ENCODE results near the gene MED27.

DNA sequence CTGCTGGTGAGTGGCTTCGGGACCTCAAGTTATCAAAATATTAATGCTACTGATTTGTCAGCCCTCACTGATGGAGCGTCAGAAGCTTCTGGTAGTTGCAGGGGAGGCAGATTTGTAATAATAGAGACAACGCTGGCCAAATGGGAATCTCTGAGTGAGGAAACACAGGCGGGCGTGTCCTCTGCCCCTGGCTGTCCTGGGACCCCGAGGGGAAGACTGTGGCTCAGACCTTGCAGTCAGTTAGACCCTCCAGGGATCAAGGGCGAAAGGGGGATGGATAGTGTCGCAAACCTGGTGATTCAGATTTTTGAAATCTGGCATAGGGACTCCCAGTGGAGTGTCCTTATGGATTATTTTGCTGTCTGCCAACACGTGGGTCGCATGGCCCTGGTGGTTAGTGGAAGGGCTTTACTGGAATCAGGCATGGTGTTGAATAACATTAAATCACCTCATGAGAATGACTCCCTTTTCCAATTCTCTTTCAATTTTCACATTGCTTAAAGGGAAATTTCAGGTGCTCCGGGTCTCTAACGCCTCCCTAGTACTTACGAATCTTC lies 47.1 kb upstream of the MED27 start:
- TF ChIP-seq, protein P1, sequence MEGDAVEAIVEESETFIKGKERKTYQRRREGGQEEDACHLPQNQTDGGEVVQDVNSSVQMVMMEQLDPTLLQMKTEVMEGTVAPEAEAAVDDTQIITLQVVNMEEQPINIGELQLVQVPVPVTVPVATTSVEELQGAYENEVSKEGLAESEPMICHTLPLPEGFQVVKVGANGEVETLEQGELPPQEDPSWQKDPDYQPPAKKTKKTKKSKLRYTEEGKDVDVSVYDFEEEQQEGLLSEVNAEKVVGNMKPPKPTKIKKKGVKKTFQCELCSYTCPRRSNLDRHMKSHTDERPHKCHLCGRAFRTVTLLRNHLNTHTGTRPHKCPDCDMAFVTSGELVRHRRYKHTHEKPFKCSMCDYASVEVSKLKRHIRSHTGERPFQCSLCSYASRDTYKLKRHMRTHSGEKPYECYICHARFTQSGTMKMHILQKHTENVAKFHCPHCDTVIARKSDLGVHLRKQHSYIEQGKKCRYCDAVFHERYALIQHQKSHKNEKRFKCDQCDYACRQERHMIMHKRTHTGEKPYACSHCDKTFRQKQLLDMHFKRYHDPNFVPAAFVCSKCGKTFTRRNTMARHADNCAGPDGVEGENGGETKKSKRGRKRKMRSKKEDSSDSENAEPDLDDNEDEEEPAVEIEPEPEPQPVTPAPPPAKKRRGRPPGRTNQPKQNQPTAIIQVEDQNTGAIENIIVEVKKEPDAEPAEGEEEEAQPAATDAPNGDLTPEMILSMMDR (IDR thresholded peaks at IDR 0.05; ENCODE audit: insufficient read depth, low read length): no peak
- TF ChIP-seq GABPA (IDR thresholded peaks at IDR 0.05; ENCODE audit: low read depth) (no peak), POLR2AphosphoS5 (IDR thresholded peaks at IDR 0.05; ENCODE audit: low read depth) (no peak), SPI1 (IDR thresholded peaks at IDR 0.05; ENCODE audit: borderline replicate concordance, low read depth) (no peak)
- TF ChIP-seq, protein P2, sequence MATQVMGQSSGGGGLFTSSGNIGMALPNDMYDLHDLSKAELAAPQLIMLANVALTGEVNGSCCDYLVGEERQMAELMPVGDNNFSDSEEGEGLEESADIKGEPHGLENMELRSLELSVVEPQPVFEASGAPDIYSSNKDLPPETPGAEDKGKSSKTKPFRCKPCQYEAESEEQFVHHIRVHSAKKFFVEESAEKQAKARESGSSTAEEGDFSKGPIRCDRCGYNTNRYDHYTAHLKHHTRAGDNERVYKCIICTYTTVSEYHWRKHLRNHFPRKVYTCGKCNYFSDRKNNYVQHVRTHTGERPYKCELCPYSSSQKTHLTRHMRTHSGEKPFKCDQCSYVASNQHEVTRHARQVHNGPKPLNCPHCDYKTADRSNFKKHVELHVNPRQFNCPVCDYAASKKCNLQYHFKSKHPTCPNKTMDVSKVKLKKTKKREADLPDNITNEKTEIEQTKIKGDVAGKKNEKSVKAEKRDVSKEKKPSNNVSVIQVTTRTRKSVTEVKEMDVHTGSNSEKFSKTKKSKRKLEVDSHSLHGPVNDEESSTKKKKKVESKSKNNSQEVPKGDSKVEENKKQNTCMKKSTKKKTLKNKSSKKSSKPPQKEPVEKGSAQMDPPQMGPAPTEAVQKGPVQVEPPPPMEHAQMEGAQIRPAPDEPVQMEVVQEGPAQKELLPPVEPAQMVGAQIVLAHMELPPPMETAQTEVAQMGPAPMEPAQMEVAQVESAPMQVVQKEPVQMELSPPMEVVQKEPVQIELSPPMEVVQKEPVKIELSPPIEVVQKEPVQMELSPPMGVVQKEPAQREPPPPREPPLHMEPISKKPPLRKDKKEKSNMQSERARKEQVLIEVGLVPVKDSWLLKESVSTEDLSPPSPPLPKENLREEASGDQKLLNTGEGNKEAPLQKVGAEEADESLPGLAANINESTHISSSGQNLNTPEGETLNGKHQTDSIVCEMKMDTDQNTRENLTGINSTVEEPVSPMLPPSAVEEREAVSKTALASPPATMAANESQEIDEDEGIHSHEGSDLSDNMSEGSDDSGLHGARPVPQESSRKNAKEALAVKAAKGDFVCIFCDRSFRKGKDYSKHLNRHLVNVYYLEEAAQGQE (IDR thresholded peaks at IDR 0.05; ENCODE audit: insufficient replicate concordance, low read depth): no peak

Data from HL-60 (cell line).